Ovary (tissue), 9 donors: ENCODE data around the gene HYCC2. TPM values are rescaled to one million over a fixed set of nuclear protein-coding genes. Genes with fewer than 3 reads are reported as not detected.
"Not testable (repeated sequence)": the region's sequence is repeated elsewhere in the genome, so short reads cannot be mapped to it uniquely, and the experiment has no call there.

Experiments used
- DNase-seq, 5 donors: peaks; one replicate each; pipeline ENCODE4 v3.0.0-alpha.2; 2019 to 2020
- H3K27ac ChIP-seq, 2 donors: fragments of 200-600 bp; one replicate each; pipeline versions ENCODE4 v1.5.1 to v1.8.0; 2019 to 2022
- H3K27me3 ChIP-seq: fragments of 200-600 bp; one replicate; pipeline ENCODE4 v1.8.0; 2022
- H3K36me3 ChIP-seq: fragments of 200-600 bp; sonication (generic); one replicate; pipeline ENCODE4 v1.5.1; 2019
- H3K4me1 ChIP-seq: one replicate; pipeline ENCODE4 v1.8.1; 2013; ENCODE audit warnings: mild to moderate bottlenecking, moderate library complexity; ENCODE audit not compliant: insufficient read depth
- H3K4me3 ChIP-seq: fragments of 200-600 bp; sonication (generic); one replicate; pipeline ENCODE4 v1.5.1; 2017
- H3K9me3 ChIP-seq, 2 donors: fragments of 200-600 bp in 1 of 2; sonication (generic) in 1 of 2; one replicate each; pipeline versions ENCODE4 v1.5.1 to v1.8.1; 2013 to 2019; ENCODE audit warnings: mild to moderate bottlenecking in 1 of 2, moderate library complexity in 1 of 2
- CTCF ChIP-seq, 3 donors: fragments of 450-650 bp in 2 of 3; fragments of 200-600 bp in 1 of 3; IDR thresholded peaks; one replicate each; pipeline versions ENCODE4 v1.5.1 to v1.8.0; 2016 to 2022; ENCODE audit warnings: antibody characterized with exemption in 3 of 3, mild to moderate bottlenecking in 1 of 3
- EP300 ChIP-seq: sonication (generic); formaldehyde crosslinking; IDR thresholded peaks from one replicate; pipeline ENCODE4 v1.6.1; 2017; ENCODE audit warnings: antibody characterized with exemption
- POLR2A ChIP-seq: fragments of 450-650 bp; IDR thresholded peaks from one replicate; pipeline ENCODE4 v1.6.1; 2017; ENCODE audit warnings: antibody characterized with exemption, mild to moderate bottlenecking, moderate library complexity
- WGBS, 3 donors: extraction: QIAGEN DNeasy Blood & Tissue Kit in 1 of 3; methylation state at CpG; one replicate each; pipeline versions ENCODE4 v1.1.5 to v1.1.7; 2013 to 2017; 5-methylcytosine and 5-hydroxymethylcytosine counted together
- intact Hi-C, 4 donors: fragments of 100-400 bp; cut with DNase I; formaldehyde crosslinking; loops; one replicate each; pipeline versions ENCODE4 v1.11.0 to v1.15.1; 2022 to 2023
- polyA plus RNA-seq, 2 donors: library from polyadenylated mRNA; stranded (reverse); fragments of 200-250 nt in 1 of 2; fragments of 350-450 nt in 1 of 2; fragmentation: Illumina TruSeq in 1 of 2; extraction: RNeasy Lipid Tissue Mini Kit (QIAGEN cat#74804) in 1 of 2; gene quantifications; one replicate each; pipeline ENCODE4 v1.2.3, GENCODE V29; 2013 to 2014
- total RNA-seq, 7 donors: library from RNA; depleted of rRNA in 2 of 7; stranded (reverse); fragments of >200 nt in 2 of 7; fragmentation: NEBNext Ultra II Directional in 3 of 7; extraction: Animal tissue kit (Norgen Biotek cat#: 25700) in 3 of 7; gene quantifications; one replicate each; pipeline versions ENCODE4 v1.1.0 to v1.2.4, GENCODE V29; 2016 to 2023
- donor health status: DM: no; HTN: no; CAD: no; lungs with moderate emphysema.
- donor health status: DM: no; HTN: no; CAD: no.
- donor health status: Bipolar disorder and iron deficiency.
- donor health status: DM: yes; HTN: yes; CAD: no.
- donor health status: DM: no; HTN: no; CAD: no.
- donor health status: DM: yes; HTN: yes; CAD: no.

Gene HYCC2
- total and polyA plus RNA-seq, 9 donors: 3.4 to 21.1 (median 13.7) TPM

DNA sequence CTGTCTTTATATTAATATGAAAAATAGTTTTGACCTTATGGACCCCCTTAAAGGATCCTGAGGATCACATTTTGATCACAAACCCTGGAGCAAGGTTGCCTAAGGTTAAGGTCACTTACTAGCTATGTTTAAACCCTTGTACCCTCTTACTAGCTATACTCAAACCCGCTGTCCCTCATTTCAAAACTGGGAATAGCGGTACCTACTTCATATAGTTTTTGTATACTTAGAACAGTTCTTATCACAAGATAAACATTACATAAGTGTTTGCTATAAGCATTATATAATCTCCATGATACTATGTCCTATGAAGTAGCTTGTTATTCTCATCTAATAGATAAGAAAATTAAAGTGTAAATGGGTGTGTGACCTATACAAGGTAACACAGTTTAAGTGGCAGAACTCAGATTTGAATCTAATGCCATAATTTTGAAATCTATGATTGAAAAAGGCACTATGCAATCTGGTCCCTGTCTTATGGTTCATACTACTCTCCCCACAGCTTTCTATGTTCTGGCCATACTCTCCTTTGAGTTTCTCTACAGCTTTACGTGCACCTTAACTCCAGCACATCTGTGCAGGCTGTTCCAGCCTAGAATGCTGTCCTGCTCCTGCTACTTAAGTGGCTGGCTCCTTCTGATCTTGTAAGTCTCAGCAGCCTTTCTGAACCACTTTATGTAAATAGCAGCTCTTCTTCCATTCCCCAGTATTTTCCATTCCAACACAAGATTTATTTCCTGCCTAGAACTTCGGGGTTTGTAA is 30.4 kb downstream of the HYCC2 start:
- intact Hi-C loops: no loop called here
- H3K4me1 ChIP-seq: no peaks in the 10 kb centered on the region
- no peaks in the 10 kb centered on the region for H3K36me3 ChIP-seq
- H3K4me3 ChIP-seq: no peak overlapping the region
- no peak for TF ChIP-seq POLR2A
- TF ChIP-seq CTCF (IDR thresholded peaks at IDR 0.05): no peak
- no peak for TF ChIP-seq EP300
- no peaks in the 10 kb centered on the region for H3K9me3 ChIP-seq
- WGBS, 3 donors: 75 to 77% (median 76%) methylated on average over 4 of the region's 4 CpGs
- no peaks in the 10 kb centered on the region for H3K27me3 ChIP-seq
- H3K27ac ChIP-seq: no peak overlapping the region
- DNase-seq: no peak

- H3K9me3 ChIP-seq: no peaks in the 10 kb centered on the region
- H3K4me1 ChIP-seq: no peaks in the 10 kb centered on the region
- intact Hi-C loops: no loop called here
- no peak for TF ChIP-seq CTCF (IDR thresholded peaks at IDR 0.05)
- no peak for TF ChIP-seq POLR2A
- TF ChIP-seq EP300: no peak
- no peak overlapping the region for H3K27ac ChIP-seq
- no peak overlapping the region for H3K4me3 ChIP-seq
- WGBS, 3 donors: 95% methylated on average over 2 of the region's 2 CpGs
- H3K36me3 ChIP-seq: no peaks in the 10 kb centered on the region
- DNase-seq: no peak
- no peaks in the 10 kb centered on the region for H3K27me3 ChIP-seq
Measured at GRCh38 chr2:201038855-201039254, 32.6 kb downstream of the HYCC2 start.

GRCh38 chr2:201038361-201038760 is 33.1 kb downstream of the HYCC2 start:
- H3K27ac ChIP-seq, DNase-seq, H3K27me3 ChIP-seq, H3K4me3 ChIP-seq, H3K4me1 ChIP-seq, H3K9me3 ChIP-seq, H3K36me3 ChIP-seq, intact Hi-C loops: not testable (repeated sequence)
- WGBS, 3 donors: 96 to 98% (median 97%) methylated on average over 4 of the region's 4 CpGs

DNA sequence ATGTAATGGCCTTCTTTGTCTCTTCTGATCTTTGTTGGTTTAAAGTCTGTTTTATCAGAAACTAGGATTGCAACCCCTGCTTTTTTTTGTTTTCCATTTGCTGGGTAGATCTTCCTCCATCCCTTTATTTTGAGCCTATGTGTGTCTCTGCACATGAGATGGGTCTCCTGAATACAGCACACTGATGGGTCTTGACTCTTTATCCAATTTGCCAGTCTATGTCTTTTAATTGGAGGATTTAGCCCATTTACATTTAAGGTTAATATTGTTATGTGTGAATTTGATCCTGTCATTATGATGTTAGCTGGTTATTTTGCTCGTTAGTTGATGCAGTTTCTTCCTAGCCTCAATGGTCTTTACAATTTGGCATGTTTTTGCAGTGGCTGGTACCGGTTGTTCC is 37.1 kb downstream of the HYCC2 start:
- intact Hi-C loops, H3K27ac ChIP-seq, H3K9me3 ChIP-seq, H3K27me3 ChIP-seq, DNase-seq, H3K4me1 ChIP-seq, H3K4me3 ChIP-seq, H3K36me3 ChIP-seq: not testable (repeated sequence)
- 90 to 100% (median 100%) methylated on average over 1 to 2 of the region's 2 CpGs for WGBS, 3 donors

- Histone ChIP-seq H3K9me3 (no peaks in the 10 kb centered on the region), H3K4me1 (no peaks in the 10 kb centered on the region), H3K4me3 (no peak overlapping the region), H3K27me3 (no peaks in the 10 kb centered on the region), H3K27ac (no peak overlapping the region), H3K36me3 (no peaks in the 10 kb centered on the region)
- intact Hi-C loops: no loop called here
- no peak for DNase-seq
- no peak for TF ChIP-seq POLR2A
- TF ChIP-seq EP300: no peak
- no peak for TF ChIP-seq CTCF (IDR thresholded peaks at IDR 0.05)
Measured at GRCh38 chr2:201024518-201024917, 47.0 kb downstream of the HYCC2 start.
